D721Med (cell line): Measurements from ENCODE around the gene EN1.

Experiments used
- DNase-seq: peaks from one replicate; pipeline ENCODE4 v3.0.0; 2011; ENCODE audit warnings: low spot score; ENCODE audit not compliant: insufficient read length
- FAIRE-seq: peaks from 2 replicates; lab custom pipeline; 2011; peaks lifted over from hg19 to GRCh38; lab: Jason Lieb, UNC
- TF ChIP-seq, protein P1 (sequence below): IDR thresholded peaks from 2 replicates; pipeline ENCODE4 v1.5.1; 2012; ENCODE audit warnings: mild to moderate bottlenecking, control low read depth; ENCODE audit not compliant: insufficient read depth; ENCODE audit errors: missing control alignments

EN1 gene

GRCh38 chr2:118834901-118835745, 12.3 kb downstream of the EN1 start:
- no peak for FAIRE-seq
- no peak for DNase-seq
- TF ChIP-seq, protein P1, sequence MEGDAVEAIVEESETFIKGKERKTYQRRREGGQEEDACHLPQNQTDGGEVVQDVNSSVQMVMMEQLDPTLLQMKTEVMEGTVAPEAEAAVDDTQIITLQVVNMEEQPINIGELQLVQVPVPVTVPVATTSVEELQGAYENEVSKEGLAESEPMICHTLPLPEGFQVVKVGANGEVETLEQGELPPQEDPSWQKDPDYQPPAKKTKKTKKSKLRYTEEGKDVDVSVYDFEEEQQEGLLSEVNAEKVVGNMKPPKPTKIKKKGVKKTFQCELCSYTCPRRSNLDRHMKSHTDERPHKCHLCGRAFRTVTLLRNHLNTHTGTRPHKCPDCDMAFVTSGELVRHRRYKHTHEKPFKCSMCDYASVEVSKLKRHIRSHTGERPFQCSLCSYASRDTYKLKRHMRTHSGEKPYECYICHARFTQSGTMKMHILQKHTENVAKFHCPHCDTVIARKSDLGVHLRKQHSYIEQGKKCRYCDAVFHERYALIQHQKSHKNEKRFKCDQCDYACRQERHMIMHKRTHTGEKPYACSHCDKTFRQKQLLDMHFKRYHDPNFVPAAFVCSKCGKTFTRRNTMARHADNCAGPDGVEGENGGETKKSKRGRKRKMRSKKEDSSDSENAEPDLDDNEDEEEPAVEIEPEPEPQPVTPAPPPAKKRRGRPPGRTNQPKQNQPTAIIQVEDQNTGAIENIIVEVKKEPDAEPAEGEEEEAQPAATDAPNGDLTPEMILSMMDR, result no peak

- TF ChIP-seq, protein P1, result no peak
- FAIRE-seq, result no peak
- no peak for DNase-seq
Measured at GRCh38 chr2:118834440-118834810, 13.0 kb downstream of the EN1 start.

DNA sequence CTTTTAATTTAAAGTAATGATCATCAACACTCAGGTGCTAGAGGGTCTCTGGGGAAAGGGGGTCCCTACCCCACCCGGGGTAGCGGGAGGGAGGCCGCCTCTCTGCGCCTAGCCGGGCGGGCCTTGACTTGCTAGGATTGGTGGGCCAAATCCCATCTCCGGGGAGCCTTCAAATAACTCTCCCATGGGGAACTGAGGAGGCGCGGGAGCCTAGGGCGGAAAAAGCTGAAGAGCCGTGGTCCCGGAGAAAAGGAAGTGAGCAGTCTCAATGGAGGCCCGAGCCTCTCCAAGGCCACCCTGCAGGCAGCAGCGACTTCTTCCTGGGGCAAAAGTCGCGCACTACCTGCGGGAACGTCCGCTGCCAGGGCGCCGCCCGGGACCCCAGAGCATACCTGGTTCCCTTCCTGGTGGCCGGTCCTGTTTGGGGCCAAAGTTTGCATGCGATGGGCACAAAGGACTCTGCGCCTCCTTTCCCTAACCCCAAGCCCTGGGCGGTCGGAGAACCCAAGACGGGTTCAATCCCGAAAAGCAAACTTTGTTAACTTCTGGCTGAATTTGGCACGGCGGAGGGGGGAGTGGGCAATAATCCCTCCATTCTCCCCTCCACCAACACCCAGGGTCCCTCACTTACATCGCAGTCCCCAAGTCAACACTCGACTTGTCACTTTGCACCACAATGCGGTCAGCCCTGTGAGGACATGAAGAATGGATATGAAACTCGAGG, 13.6 kb downstream of the EN1 start:
- TF ChIP-seq, protein P1, result no peak
- FAIRE-seq, result no peak

GRCh38 chr2:118832791-118833715, 14.4 kb downstream of the EN1 start:
- DNase-seq (no peak), FAIRE-seq (no peak)
- TF ChIP-seq, protein P1, result no peak

More for the DNA sequence above, 13.6 kb downstream of the EN1 start:
- DNase-seq, result no peak

DNA sequence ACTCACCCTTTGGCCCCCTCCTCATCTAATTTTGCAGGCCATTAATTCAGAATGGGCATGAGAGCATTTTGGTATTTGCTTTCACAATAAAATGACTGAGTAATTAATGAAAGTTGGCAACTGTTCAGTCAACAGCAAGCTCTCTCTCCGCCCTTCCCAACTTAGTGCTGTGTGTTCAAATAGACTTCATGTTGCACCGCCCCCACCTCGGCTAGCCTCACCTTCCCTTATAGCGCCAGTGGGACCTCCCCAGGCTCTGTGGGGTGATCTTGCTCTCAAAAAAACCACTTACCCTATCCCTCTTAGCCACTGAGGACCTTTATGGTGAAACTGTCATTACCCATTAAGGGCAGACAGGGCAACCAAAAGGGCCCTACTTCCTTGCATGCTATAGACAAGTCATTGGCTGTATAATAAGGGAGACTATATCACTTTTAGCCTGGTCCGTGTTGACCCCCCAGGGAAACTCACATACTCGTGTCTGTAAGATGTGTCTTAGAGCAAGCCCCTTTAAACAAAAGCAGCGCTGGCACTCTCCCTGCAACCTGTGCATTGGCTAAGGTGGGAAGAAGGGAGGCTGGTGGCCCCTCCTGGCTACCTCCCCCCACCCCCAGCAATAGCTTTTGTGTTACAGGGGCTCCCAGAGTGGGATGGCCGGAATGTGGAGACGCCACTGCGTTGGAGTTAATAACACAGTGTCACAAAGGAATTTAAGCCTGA, 15.2 kb downstream of the EN1 start:
- FAIRE-seq (no peak), DNase-seq (no peak)
- TF ChIP-seq, protein P1, result no peak

GRCh38 chr2:118830881-118831280, 16.6 kb downstream of the EN1 start:
- no peak for FAIRE-seq
- no peak for DNase-seq
- TF ChIP-seq, protein P1, result no peak
